ENCODE results near the gene MB. TPM values are rescaled to one million over a fixed set of nuclear protein-coding genes. Genes with fewer than 3 reads are reported as not detected.

Gene MB
- polyA plus RNA-seq, 3 donors: 0.30 to 0.77 TPM; not detected in 1

DNA sequence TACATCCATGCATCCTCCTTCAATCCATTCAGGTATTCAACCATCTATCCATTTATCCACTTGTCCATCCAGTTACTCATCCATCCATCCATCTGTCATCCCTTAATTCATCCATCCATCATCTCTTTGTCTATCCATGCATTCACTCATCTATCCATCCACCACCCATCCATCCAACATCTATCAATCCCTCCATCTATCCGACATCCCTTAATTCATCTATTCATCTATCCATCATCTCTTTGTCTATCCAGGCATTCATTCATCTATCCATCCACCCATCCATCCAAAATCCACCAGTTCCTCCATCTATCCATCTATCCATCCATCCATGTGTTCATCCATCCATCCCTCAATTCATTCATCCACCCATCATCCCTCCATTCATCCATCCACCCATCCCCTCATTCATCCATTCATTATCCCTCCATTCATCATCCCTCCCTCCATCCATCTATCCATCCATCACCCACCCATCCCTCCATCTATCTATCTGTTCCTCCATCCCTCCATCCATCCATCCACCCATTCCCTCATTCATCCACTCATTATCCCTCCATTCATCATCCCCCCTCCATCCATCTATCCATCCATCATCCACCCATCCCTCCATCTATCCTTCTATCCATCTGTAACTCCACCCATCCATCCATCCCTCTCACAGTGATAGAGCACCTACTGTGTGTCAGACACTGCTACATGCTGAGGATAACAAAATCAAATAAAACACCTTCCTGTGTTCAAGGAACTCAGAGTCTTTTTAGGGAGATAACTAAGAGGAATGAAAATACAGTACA is 1.5 kb upstream of the MB start:
- no peak for DNase-seq

DNA sequence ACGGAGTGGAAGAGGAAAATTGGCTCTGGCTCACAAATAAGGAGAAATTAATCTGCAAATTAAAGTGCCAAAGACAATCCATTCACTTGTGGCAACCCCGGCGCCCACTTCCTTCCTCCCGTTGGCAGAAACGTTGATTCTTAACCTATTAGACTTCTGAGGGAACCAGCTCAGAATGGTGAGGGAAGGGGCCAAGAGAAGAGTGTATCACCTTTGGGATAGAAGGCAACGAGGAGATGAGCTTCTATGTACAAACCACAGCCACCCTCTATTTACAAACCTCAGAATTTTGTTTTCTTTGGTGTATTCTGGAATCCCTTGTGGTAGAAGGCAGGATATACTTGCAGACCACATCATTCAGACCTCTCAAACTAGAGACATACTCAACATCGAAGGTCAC is 1.1 kb downstream of the MB start:
- no peak for DNase-seq

DNA sequence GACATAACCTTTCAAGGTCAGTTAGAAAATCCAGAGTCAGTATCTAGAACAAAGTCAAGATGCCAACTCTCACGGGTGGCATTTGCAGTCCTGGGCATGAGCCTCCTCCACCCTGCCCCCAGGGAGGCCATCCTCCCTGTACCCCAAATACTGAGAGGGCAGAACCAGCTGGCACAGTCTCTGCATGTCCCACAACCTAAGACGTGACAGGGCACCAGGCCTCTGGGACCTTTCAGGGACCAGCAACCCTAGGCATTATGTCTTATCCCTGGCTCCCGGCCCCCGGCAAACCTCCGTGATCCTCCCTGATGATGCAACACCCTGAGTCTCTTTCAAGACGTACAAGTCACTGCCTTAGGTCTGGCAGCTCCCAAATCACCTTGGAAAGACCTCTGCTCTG is 2.0 kb downstream of the MB start:
- no peak for DNase-seq

GRCh38 chr22:35614404-35614803 is 2.7 kb downstream of the MB start:
- no peak for DNase-seq

DNA sequence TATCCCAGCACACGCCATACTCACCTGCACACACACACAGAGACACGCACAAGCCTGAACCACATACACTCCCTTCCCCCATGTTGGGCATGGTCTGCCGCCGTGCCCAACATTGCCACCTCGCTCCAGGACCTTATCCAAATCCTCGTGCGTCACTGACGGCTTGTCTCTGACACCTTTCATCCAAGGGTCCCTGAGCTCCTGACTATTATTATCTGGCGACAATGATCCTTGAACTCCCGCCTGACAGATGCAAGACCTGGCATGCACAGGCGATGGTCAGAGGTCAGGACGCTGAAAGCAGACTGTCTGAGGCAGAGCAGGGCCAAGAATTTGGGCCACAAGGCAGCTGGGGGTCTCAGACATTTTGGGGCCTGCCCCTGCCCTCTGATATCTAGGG is 4.2 kb downstream of the MB start:
- DNase-seq: no peak

GRCh38 chr22:35611891-35612576 is 5.1 kb downstream of the MB start:
- DNase-seq: no peak

DNA sequence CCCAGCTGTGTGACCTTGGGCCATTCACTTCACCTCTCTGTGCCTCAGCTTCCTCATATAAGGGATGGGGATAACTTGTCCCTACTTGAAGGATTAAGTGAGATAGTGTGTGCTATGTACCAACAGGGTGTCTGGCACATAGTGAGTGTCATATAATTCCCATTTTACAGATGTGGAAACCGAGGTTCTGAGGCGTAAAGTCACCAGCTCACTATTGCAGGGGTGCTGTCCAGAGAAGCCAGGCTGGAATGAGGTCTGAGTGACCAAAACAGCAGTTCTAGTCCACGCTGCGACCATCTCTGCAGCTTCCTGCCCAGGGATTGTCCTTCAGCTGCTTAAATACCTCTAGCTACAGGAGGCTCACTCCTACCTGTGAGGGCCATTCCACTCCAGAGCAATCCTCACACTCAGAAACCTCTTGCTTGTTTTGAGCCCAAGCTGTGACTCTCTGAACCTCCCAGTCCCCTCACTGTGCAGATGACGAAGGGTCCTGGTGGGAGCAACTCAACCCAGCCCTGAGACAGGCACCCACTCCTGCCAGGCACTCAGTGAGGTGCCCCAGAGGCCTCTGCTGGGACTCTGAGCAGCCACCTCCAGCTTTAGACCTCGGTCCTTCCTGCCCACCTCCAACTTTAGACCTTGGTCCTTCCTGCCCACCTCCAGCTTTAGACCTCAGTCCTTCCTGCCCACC is 5.8 kb downstream of the MB start:
- no peak for DNase-seq

GRCh38 chr22:35610741-35611140 is 6.4 kb downstream of the MB start:
- DNase-seq: no peak

DNA sequence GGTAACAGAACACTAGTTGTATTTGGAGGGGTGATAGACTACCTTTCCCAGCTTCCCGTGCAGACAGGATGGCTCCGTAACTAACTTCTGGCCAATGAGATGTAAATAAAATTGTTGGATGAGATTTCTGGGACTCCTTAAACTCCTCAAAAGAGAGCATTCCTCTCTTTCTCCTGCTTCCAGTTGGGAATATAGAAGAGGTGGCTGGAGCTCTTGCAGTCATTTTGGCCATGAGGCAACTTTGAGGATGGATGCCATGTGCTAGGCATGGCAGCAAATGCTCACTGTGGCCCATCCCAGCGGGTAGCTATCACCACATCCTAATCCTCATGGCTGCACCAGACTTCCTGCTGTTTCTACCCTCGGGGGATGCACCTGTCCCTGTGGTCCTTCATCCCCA is 7.4 kb downstream of the MB start:
- DNase-seq: no peak

DNA sequence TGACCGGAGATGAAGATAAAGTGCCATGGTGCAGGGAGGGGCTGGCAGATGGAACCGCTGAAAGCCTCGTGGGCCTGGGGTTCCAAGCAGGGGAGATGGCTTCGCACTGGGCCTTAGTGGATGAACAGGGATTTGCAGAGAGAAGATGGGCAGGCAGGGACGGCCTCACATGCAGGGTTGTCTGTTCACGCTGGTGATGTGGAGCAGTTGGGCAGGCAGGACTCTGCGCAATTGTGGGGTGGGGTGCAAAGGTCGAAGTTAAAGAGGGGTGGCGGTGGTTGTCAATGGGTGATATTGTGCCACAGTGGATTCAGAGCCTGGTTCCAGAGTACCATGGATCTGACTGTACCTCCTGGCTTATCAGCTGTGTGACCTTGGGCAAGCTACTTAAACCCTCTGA is 7.9 kb downstream of the MB start:
- DNase-seq: no peak

DNA sequence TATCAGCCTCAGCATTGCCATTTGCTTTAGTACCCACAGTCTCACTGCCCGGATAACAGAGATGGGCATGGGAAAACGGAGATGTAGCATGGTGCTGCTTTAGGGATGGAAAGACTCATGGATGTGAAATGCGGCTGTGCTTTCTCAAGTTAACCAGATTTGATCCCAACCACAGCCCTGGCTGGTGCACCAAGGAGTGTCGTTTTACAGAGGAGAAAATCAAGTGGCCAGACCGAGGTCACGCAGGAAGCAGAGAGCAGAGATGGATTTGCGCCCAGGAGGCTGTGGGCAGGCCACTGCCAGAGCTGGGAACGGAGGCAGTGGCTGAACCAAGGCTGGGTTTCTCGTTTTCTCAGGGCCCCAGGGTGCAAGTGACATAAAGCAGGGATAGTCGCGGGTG is 9.0 kb downstream of the MB start:
- no peak for DNase-seq

DNA sequence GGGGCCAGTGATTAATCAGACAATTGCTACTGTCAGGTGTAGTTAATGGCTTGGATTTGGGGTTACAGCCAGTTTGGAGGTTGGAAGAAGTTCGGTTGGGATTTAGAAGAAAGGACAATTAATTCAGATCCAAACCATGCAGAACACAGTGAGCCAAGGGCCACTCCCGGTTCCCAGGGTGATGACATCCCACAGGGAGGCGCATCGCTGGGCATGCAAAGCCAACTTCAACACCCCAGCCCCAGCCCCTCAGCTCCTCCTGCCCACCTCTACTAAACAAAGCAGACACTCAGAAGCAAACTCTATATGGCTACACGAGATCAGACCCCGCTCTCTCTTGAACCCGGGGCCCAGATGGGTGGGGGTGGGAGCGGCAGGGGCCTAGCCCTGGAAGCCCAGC is 10.2 kb downstream of the MB start:
- no peak for DNase-seq

DNA sequence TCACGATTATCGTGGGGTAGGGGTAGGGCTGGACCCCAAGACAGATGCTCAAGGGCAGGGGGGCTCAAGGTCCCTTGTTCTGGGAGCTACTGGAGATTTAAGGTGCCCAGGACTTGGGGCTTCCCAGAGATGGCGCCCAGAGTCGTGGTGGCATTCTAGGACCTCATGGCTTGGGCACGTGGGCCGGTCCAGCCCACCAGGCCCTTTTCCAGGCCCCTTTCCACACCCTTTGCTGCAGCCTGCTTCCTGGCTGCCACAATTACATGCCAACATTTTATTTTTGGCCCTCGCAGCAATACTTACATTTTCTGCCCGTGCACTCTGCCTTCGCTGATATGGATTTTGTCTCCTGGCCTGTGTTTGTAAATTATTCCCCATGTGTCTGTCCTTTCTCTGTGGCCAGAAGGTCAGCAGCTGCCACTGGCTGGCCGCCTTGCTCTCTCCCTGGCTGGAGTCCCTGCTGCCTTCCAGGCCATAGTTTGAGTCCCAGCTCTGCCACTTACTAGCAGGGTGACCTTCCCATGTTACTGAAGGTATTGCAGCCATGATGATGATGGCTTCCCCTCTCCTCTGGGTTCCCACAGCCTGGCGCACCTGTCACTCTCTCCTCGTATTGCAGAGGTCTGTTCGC is 11.2 kb downstream of the MB start:
- DNase-seq: no peak

DNA sequence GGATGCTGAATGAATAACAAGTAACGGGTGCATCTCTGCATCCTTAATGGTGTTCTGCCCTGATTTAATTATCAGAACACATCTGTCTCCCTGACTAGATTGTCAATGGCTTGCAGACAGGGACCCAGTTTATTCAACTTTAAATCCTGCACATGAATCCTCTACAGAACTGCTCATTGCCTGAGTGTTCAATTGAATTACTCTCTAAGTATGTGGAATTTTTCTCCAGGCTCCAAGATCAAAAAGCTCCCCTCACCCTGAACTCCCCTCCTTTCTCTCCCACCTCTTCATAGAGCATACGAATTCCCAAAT is 11.8 kb downstream of the MB start:
- no peak for DNase-seq

DNA sequence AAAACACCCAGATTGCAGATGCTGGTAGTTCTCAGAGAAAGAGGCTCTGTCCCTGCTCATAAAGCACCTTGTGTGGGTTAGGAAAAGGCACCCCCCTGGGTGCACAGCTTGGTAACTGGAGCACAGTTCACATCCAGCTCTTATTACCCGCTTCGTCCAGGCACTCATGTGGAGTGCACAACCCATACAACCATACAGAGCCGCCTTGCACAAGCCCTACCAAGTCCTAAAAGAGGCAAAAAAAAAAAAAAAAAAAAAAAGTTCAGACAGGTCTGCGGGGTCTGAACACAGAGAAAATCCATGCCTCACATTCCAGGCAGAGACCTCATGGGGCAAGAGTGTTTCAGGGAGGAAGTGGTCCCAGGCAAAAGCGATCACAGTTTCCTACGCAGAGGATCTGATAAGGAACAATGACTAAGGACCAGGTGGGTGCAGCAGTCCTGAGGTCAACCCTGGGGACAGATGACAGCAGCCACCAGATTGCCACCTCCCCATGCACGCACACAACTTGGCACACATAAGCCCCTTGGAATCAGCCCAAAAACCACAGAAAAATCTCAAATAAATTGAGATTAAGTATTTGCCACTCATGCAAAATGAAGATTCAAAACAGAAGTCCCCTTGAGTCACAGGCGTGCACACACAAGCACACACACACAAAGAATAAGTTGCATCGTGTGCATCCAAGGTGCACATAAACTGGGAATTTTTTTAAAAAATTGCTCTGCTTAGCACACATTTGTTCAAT is 12.3 kb downstream of the MB start:
- no peak for DNase-seq

DNA sequence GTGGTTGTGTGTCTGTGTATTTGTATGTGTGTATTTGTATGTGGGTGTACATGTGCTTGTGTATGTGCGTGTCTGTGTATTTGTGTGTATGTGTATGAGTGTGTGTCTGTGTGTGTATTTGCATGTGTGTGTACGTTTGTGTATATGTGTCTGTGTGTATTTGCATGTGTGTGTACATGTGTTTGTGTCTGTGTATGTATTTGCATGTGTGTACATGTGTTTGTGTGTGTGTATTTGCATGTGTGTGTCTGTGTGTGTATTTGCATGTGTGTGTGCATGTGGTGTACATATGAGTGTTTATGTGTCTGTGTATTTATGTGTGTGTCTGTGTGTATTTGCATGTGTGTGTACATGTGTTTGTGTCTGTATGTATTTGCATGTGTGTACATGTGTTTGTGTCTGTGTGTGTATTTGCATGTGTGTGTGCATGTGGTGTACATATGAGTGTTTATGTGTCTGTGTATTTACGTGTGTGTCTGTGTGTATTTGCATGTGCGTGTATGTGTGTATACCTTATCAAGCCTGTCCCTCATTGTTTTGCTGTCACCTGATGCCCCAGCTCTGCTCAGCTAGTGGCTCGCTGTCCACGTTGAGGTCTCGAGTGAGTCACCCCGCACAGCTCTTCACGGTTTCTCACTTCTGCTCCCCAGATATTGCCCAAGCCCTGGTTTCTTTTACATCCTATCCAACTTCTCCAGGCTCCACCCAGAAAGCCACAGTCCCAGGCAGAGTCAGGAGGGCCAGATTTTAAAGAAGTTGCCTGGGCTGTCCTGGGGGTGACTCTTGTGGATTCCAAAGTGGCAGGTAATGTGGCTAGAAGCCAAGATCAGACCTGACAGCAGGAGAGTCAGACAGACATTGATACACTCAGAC is 15.2 kb downstream of the MB start:
- no peak for DNase-seq

DNA sequence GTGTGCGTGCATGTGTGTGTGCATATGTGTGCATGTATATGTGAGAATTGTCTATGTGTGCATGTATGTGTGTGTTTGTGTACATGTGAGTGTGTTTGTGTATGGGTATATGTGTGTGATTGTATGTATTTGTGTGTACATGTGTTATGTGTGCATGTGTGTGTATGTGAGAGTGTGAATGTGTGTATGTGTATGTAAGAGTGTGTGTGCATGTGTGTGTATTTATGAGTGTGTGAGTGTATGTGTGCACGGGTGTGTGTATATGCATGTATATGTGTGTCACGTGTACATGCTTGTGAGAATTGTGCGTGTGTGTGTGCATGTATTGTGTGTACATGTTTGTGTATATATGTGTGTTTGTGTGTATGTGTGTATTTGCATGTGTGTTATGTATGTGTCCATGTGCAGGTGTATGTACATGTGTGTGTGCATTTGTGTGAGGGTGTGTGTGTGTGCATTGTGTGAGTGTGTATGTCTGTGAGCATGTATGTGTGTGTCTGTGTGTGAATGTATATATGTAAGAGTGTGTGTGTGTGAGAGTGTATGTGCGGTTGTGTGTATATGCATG is 16.0 kb downstream of the MB start:
- DNase-seq: no peak

DNA sequence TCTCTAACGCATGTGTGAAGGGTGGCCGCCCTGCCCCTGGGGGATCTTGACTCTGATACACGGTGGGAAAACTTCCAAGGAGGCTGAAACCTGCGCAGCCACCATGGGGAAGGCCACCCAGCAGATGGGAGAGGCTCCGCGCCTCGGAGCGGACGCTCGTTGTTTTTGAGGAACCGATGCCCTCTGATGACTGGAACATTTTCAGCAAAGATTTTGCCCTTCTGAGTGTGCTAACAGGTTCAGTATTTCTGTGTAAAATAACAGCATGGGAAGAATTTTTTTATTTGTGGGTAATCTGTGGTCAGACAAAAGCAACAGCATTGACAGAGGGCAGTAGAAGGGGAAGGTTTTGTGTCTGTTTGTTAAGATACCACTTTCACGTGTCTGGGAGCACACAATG is 16.7 kb downstream of the MB start:
- no peak for DNase-seq

DNA sequence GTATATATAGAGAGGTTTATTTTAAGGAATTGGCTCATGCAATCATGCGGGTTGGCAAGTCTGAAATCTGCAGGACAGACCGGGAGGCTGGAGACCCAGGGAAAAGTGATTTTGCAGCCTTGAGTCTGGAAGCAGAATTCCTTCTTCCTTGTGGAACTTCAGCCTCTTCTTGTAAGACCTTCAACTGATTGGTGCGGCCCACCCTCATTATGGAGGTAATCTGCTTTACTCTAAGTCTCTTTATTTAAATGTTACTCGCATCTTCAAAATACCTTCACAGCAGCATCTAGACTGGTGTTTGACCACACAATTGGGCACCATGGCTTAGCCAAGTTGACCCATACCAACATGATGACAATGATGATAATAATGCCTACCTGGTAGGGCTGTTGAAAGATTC is 17.8 kb downstream of the MB start:
- no peak for DNase-seq

DNA sequence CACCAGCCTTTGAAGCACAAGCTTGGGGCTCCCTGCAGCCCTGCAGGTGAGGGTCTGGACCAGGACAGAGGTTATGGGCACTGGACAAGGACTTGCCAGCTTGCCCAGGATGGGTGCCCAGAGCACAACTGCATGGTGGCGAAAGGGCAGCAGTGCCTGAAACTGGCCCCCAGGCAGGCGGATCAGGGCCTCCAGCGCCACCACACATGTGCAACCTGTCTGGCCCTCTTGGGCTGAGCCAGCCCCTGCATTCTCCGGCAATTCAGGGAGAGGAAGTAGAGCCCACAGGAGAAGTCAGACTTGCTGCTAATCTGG is 18.8 kb downstream of the MB start:
- DNase-seq: no peak
